IPS-20b (cell line): ENCODE results near the gene POC1A.

ENCODE experiments used
- H3K27ac ChIP-seq: one replicate; pipeline ENCODE4 v1.5.1; 2013; ENCODE audit warnings: low read length
- H3K27me3 ChIP-seq: 2 replicates; pipeline ENCODE4 v1.6.1; 2013; ENCODE audit warnings: mild to moderate bottlenecking, low read length, inconsistent platforms; ENCODE audit not compliant: insufficient read depth
- H3K36me3 ChIP-seq: 2 replicates; pipeline ENCODE4 v1.6.1; 2013; ENCODE audit warnings: low read depth, mild to moderate bottlenecking, inconsistent platforms, low read length, moderate library complexity; ENCODE audit not compliant: insufficient read depth
- H3K4me1 ChIP-seq: 2 replicates; pipeline ENCODE4 v1.6.1; 2013; ENCODE audit warnings: mild to moderate bottlenecking, control low read depth, inconsistent platforms, low read length, moderate library complexity; ENCODE audit not compliant: insufficient read depth
- H3K4me3 ChIP-seq: 2 replicates; pipeline ENCODE4 v1.5.1; 2013; ENCODE audit warnings: mild to moderate bottlenecking, low read length, inconsistent platforms
- H3K9ac ChIP-seq: 2 replicates; pipeline ENCODE4 v1.6.1; 2013; ENCODE audit warnings: low read depth, mild to moderate bottlenecking, inconsistent platforms, low read length, moderate library complexity
- H3K9me3 ChIP-seq: 2 replicates; pipeline ENCODE4 v1.6.1; 2013; ENCODE audit warnings: mild to moderate bottlenecking, low read depth, low read length, inconsistent platforms; ENCODE audit not compliant: insufficient read depth

The POC1A gene

DNA sequence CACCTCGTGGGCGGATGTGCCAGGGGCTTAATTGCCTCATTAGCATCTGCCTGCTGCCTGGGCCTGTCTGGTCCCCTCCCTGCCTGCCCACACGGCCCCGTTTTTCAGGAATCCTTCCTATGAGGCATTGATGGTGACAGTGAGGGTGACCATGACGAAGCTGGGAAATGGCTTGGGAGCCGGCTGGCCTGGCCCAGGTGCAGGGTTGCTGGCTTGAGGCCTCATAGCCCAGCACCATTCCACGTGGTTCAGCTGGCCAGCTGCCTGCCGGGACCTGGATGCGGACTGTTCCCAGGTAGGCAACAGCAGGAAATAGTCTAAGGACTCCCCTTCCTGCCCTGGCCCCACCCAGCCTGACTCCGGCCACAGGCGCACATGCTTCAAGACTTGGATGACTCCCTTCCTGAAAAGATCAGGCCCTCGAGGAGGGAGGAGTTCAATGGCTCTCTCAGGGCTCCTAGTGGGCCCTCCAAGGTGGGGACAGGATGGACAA, 88.9 kb downstream of the POC1A start:
- H3K27ac ChIP-seq, result no peak overlapping the region
- no peak overlapping the region for H3K9ac ChIP-seq
- no peaks in the 10 kb centered on the region for H3K9me3 ChIP-seq
- H3K27me3 ChIP-seq, result no peaks in the 10 kb centered on the region
- no peaks in the 10 kb centered on the region for H3K4me1 ChIP-seq
- no peaks in the 10 kb centered on the region for H3K36me3 ChIP-seq
- H3K4me3 ChIP-seq, result no peak overlapping the region

GRCh38 chr3:52064561-52064960, 89.7 kb downstream of the POC1A start:
- Histone ChIP-seq H3K4me3 (no peak overlapping the region), H3K27ac (no peak overlapping the region), H3K9ac (no peak overlapping the region), H3K9me3 (no peaks in the 10 kb centered on the region), H3K4me1 (no peaks in the 10 kb centered on the region), H3K36me3 (no peaks in the 10 kb centered on the region), H3K27me3 (peaks cover 4% of the 10 kb centered on the region; the same call in 1 of the 2 replicates)

DNA sequence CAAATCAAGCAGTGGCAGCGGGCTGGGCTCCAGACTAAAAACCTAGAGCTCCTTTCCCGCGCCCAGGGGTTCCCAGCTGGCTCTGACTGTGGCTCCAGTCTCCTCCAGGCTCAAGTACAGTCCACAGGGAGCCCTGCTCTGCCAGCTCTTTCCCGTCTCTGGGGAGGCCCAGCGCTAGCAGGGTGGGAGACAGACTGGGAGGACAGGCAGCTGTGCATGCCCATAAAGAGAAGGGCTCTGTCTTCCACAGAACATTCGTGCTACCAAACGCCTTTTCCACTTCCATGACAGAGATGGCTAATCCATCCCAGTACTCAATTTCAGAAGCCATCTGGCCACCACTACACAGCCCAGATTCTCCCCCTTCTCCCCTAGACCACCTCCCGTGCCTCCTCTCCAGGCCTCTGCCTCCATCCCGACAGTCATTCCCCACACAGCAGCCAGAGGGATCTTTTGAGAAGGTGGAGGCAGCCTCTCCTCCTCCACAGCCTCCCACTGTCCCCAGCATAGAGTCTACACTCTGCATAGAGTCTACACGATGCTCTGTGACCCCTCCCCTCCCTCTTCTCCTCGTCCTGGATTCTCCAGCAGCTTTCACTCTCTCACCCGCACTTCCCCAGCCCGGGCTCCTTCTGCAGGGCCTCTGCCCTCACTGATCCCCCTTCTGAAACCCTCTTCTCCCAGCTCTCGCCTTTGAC, 91.0 kb downstream of the POC1A start:
- Histone ChIP-seq H3K9me3 (no peaks in the 10 kb centered on the region), H3K36me3 (no peaks in the 10 kb centered on the region), H3K9ac (no peak overlapping the region), H3K27ac (no peak overlapping the region), H3K4me3 (no peak overlapping the region), H3K4me1 (no peaks in the 10 kb centered on the region), H3K27me3 (peaks cover 18% of the 10 kb centered on the region)

DNA sequence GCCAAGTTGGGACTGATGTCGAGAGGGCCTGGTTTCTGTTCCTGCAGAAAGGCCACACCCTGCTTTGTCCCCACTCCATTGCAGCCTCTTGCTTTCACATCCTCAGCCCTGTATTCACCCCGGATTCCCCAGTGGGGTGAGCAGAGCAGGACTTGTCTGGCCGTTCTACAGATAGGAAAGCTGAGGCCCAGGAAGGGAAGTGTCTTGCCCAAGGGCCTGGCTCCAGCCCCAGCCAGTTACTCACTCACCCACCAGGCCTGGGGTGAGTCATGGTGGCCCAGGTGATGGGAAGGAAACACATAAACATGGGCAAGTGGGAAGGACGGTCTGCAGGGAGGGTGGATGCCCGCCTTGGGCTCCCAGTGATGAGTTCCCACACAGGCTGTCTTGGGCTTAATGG, 91.7 kb downstream of the POC1A start:
- Histone ChIP-seq H3K27ac (no peak overlapping the region), H3K27me3 (peaks cover 25% of the 10 kb centered on the region), H3K9ac (no peak overlapping the region), H3K36me3 (no peaks in the 10 kb centered on the region), H3K4me1 (no peaks in the 10 kb centered on the region; the same call in 1 of the 2 replicates), H3K9me3 (no peaks in the 10 kb centered on the region), H3K4me3 (no peak overlapping the region)

DNA sequence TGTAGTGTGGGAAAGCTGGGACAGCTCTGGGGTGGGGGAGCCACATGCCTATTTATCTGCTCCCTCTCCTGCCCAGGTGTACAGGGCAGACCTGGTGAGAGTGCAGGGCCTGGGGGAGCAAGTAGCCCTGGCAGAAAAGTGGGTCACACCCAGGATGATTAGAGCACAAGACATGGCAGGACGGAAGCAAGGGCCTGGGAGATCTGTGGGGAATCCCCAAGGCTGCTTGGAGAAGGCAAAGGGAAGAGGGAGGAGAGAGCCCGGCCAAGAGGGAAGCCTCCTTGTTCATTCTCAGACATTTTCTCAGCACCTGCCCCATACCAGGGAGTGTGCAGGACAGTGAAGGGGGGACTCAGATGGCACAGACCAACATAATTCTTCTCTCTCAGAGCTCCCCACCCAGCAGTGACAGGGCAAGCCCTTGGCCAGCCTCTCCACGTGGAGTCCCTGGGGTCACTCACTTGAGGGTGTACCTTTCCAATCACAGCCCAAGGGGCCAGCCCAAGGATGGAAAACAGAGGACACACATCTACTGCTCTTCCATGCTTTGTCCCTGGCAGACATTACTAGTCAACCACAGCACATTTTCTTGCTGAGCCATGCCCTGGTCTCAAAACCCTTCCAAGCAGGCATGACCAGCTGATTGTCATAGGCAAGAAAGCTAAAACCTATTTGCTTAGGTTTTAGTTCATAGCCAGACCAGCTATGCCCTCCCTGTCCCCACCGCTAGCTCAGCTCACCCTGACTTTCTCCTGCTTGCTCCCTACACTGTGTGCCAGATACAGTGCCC, 92.9 kb downstream of the POC1A start:
- Histone ChIP-seq H3K4me1 (no peaks in the 10 kb centered on the region; the same call in 1 of the 2 replicates), H3K4me3 (no peak overlapping the region)

GRCh38 chr3:52059781-52060180, 94.4 kb downstream of the POC1A start:
- Histone ChIP-seq H3K4me3 (no peak overlapping the region), H3K36me3 (no peaks in the 10 kb centered on the region), H3K27me3 (peaks cover 32% of the 10 kb centered on the region), H3K9ac (no peak overlapping the region), H3K4me1 (no peaks in the 10 kb centered on the region; the same call in 1 of the 2 replicates), H3K27ac (no peak overlapping the region), H3K9me3 (no peaks in the 10 kb centered on the region)

More for the DNA sequence above, 92.9 kb downstream of the POC1A start:
- H3K9ac ChIP-seq, result no peak overlapping the region
- no peak overlapping the region for H3K27ac ChIP-seq
- H3K36me3 ChIP-seq, result no peaks in the 10 kb centered on the region
- H3K9me3 ChIP-seq, result no peaks in the 10 kb centered on the region
- peaks cover 25% of the 10 kb centered on the region for H3K27me3 ChIP-seq

DNA sequence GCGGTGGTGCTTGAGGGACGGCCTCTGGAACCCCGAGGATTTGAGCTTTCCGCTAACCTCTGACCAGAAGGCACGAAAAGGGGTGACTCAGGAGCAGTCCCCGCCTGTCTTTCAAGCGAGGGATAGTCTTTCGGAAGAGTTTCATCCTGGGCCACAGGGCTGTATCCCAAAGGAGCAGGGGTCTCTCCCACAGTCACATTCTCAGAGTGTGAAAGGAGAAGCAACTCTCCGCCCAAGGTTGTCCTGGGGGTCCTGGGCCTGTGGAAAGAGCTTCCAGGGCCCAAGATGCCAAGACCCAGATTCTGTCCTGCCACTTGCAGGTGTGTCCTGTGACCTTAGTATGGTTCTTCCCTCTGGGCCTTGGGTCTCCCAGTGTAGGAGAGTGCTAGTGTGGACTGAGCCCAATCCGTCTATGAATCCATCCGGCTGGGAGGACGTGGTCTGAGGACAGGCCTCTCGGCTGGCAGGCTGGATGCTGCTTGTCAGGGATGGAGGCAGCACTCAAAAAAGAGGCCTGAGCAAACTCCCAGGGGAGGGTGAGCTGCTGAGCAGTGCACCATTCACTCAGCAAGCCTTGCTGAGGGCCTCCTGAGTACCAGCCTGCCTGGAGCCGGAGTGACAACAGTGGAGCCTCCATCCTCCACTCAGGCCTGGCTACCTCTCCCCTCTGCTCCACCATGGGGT, 96.3 kb downstream of the POC1A start:
- Histone ChIP-seq H3K9ac (peak overlapping the region; percentile 75; the same call in 1 of the 2 replicates), H3K4me1 (peaks cover 5% of the 10 kb centered on the region), H3K36me3 (peaks cover 11% of the 10 kb centered on the region; the same call in 1 of the 2 replicates), H3K9me3 (no peaks in the 10 kb centered on the region), H3K27ac (no peak overlapping the region), H3K4me3 (peak overlapping the region; percentile 57), H3K27me3 (peaks cover 32% of the 10 kb centered on the region)

DNA sequence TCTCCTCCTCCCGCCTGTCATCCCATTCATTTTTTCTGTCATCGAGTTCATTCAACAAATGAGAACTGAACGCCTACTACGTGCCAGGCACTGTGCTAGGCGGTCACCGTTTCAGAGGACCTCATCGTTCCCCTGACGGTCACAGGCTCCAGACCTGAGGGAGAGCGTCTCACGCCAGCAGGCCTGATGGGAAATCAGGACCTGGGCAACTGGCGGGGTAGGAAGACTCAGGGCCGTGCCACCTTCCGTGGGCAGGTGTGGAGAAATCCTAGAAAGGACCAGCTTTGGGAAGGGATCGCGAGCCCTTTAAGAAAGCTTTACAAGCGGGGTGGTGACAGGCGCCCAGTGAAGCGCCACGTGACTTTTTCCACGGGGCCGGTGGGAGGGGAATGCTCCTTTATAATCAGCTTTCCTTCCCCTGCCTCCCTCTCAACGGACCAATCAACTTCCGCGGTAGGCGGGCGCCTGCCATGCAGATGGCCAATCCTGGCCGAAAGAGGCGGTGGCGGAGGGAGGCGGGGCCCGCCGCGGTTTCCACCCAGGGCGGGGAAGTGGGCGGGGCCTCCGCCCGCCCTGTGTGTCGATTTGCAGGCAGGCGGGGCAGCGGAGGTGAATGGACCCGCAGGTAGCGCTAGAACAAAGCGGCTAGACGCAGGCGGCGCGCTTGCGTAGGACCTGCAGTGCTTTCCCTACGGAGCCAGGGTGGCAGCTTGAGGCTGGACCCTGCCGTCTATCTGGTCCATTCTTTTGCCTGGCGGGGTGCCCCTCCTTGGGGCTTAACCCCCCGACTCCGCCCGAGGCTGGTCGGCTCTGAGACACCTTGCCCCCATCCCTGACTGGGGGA, 97.0 kb downstream of the POC1A start:
- Histone ChIP-seq H3K9me3 (no peaks in the 10 kb centered on the region), H3K27ac (no peak overlapping the region), H3K27me3 (peaks cover 32% of the 10 kb centered on the region), H3K4me1 (peaks cover 10% of the 10 kb centered on the region), H3K36me3 (peaks cover 14% of the 10 kb centered on the region; the same call in 1 of the 2 replicates), H3K4me3 (peak overlapping the region; percentile 85), H3K9ac (peak overlapping the region; percentile 75; the same call in 1 of the 2 replicates)

DNA sequence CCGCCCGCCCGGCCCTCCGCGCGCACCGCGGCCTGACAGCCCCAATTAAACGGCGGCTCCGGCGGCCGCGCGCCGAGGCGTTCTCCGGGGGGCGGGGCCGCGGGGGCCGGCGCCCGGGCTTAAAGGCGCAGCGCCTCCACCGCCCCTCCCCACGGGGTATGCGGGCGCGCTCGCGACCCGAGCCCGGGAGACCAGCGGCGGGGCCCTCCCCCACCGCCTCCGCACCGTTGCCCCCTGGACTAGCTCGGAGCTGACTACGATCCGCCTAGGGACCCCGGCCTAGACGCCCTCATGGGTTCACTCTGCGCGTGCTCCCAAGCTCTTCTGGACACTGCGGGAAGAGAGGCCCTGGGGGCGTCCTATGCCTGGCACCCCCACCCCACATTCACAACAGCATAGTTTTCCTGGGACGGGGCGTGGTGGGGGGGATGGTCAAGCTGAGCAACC, 97.7 kb downstream of the POC1A start, which contains the start of gene DUSP7:
Gene DUSP7 (minus strand): TSS at position 51 of the 447 bp plus-strand sequence. CDS start 205 bp downstream, outside the sequence.
- H3K9me3 ChIP-seq, result no peaks in the 10 kb centered on the region
- peaks cover 32% of the 10 kb centered on the region for H3K27me3 ChIP-seq
- peak within 1 kb of the TSS; percentile 85 for H3K4me3 ChIP-seq
- H3K27ac ChIP-seq, result no peak within 1 kb of the TSS
- peak within 1 kb of the TSS; percentile 69; the same call in 1 of the 2 replicates for H3K9ac ChIP-seq
- peaks cover 21% of the 10 kb centered on the region; the same call in 1 of the 2 replicates for H3K36me3 ChIP-seq
- H3K4me1 ChIP-seq, result peaks cover 10% of the 10 kb centered on the region

DNA sequence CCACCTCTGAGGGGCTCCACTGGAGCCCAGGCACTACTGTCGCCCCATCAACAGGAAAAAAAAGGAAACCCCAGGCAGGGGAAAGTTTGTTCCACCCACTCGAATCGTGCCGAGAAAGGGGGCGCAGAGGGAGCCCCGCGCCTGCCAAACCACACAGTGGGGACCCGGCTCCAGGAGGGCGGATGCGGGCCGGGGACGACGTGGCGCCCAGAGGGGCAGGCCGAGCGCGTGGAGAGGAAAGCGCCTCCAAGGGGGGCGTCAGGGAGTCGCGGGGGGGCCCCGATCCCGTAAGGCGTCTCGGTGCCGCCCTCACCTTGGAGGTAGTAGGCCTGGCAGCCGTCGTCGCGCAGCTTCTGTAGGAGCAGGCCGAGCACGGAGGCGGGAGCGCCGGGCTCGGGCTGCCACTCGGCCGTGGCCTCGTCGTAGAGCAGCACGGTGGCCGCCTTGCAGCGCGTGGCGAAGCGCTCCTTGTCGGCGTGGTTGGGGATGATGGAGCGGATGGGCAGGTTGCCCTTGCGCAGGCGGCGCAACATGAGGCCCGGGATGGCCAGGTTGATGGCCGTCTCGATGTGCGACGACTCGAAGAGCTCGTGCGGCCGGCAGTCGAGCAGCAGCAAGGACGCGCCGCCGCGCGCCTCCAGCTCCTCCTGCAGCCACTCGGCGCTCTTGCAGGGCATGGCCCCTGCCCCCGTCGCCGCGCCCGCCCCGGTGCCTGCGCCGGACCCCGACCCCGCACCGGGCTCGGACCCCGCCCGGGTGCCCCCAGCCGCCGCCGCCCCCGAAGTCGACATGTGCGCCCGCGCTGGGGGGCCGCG, 98.5 kb downstream of the POC1A start:
- H3K4me3 ChIP-seq, result peak overlapping the region; percentile 82
- peaks cover 29% of the 10 kb centered on the region for H3K36me3 ChIP-seq
- H3K9ac ChIP-seq, result peak overlapping the region; percentile 66; the same call in 1 of the 2 replicates
- H3K4me1 ChIP-seq, result peaks cover 10% of the 10 kb centered on the region
- H3K9me3 ChIP-seq, result no peaks in the 10 kb centered on the region
- H3K27me3 ChIP-seq, result peaks cover 32% of the 10 kb centered on the region
- no peak overlapping the region for H3K27ac ChIP-seq
